NOMO-1 (cell line): Measurements from ENCODE around the gene AKAP10.
A peak's percentile ranks its signal among the peaks of the same experiment; 100 is the strongest.
"Not testable (repeated sequence)": the region's sequence is repeated elsewhere in the genome, so short reads cannot be mapped to it uniquely, and the experiment has no call there.

Source experiments
- DNase-seq, 2 experiments: peaks; one replicate each; lab custom pipeline; 2025; ENCODE audit not compliant: unreplicated experiment in 2 of 2; lab: John Stamatoyannopoulos, UW

Gene AKAP10

DNA sequence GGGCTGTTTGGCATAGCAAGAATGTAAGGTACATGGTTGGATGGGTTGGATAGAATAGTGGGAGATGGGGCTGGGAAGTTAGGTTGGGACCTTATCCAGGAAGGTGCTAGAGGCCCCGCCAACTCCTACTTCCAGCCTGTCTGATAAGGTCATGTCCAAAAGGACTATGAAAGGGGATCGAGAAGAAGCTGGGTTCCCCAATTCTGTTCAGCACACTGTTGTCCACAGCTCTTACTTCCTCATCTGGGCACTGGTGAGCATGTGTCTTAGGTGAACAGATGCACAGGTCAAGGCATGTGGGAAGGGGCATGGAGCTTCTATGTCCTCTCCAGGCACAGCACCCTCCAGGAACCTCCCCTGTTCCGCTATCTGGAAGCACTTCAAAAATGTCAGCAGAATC lies 104.3 kb downstream of the AKAP10 start:
- peak in 1 of 2 experiments; percentile 16 for DNase-seq

DNA sequence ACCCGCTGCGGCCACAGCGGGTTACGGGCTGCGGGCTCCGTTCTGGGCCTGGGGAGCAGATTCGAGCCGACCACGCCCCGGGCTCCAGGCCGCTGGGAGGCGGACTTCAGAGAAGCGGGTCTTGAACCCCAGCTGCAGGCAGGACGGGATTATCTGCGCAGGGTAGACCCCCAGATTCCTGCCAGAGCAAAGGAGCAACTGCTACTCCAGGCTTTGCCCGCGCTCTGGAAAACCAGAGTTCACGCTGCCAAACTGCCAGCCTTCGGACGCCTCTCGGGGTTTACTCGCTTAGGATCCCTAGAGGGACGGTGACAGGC lies 109.6 kb downstream of the AKAP10 start:
- no peak for DNase-seq

DNA sequence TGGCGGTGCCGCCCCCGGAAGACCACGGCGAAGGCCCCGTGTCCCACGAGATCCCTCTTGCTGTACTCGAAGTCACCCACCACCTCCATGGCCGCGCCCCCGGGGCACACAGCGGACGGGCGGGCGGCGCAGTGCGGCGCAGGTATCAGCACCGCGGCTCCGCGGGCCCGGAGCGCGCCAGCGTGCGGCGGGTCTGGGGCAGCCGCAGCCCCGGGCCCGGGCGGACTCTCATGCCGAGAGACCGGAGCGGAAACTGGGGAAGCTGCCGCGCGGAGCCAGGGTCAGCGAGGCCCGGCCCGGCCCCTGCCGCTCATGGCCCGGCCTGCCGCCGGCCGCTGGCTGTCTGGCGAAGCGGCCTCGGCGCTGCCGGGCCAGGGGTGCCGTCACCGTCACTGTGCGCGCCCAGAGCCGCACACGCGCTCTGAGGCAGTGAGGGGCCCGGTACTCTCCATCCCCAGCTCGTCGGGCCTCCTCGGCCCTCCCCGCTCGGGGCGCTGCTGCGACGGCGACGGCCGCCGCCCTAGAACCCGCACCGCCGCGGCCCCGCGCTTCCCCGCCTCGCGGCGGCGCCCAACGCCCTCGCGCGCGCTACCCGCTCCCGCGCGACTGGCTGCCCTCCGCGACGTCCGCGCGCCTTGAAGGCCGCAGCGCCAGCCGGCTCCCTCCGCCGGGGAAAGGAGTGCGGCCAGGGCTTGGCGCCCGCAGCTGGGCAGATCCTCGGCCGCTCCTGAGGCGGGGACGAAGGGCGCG lies 110.1 kb downstream of the AKAP10 start, which contains the start of gene ULK2:
TSS of gene ULK2 (minus strand) at position 608 of the 750 bp plus-strand sequence. CDS start at position 89, 519 bp downstream.
- DNase-seq = peak; percentile 61 to 62

DNA sequence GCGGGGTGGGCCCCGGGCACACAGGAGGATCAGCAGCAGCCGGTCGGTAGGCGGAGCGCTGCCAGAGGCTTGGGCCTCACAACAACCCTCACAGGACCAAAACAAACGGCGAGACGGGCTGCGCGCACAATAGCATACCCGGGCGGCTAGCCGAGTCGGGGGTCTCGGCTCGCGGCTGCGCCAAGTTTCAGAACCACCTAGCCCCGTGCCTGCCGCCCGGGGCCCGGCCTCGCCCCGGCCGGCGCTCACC lies 110.6 kb downstream of the AKAP10 start:
- peak; percentile 47 to 52 for DNase-seq

DNA sequence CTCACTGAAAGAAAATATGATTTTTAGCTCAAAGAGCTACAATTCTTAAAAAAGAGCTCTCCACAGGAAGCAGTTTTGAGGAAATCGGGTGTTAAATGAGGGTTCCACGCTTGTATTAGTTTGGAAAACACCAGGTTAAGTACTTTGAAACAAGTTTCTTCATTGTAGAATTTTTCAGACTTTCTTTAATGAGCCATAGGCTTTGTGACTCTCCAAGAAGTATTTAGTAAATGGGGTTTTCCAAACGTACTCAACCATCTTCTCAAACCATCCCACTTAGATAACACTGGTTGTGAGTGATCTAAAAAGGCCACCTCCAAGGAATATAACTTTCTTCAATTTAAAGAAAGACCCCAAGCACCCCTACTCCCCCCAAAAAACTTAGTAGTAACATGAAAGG lies 112.6 kb downstream of the AKAP10 start:
- no peak for DNase-seq

DNA sequence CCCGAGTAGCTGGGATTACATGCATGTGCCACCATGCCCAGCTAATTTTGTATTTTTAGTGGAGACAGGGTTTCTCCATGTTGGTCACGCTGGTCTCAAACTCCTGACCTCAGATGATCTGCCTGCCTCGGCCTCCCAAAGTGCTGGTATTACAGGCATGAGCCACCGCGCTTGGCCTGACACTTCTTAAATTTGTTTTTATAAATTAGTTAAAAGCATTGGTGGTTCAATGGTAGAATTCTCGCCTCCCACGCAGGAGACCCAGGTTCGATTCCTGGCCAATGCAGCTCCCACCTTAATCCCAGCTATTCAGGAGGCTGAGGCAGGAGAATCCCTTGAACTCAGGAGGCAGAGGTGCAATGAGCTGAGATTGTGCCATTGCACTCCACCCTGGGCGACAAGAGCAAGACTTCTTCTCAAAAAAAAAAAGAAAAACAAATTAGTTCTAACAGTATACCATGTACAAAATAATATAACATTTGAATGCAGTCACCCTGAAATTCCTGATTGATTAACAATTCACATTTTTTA lies 116.9 kb downstream of the AKAP10 start:
- not testable (repeated sequence) for DNase-seq

DNA sequence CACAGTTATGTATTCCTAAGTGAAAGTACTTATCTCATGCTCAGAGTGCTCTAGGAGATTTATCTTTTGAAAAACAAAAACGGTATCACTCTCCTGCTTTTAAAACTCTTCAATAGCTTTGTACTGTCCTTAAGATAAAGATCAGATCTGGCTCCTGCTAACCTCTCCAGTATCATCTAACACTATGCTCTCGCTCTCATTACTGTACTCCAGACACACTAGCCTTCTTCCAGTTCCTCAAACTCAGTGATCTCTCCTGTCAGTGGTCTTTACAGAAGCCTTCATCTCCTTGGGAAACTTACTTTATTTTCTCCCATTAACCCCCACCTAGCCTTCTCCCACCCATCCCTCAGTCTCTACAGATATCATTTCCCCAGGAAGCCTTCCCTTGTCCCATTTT lies 120.0 kb downstream of the AKAP10 start:
- no peak for DNase-seq
